ENCODE results near the gene NLRP2B.
"Not testable (repeated sequence)": the region's sequence is repeated elsewhere in the genome, so short reads cannot be mapped to it uniquely, and the experiment has no call there.

NLRP2B gene

DNA sequence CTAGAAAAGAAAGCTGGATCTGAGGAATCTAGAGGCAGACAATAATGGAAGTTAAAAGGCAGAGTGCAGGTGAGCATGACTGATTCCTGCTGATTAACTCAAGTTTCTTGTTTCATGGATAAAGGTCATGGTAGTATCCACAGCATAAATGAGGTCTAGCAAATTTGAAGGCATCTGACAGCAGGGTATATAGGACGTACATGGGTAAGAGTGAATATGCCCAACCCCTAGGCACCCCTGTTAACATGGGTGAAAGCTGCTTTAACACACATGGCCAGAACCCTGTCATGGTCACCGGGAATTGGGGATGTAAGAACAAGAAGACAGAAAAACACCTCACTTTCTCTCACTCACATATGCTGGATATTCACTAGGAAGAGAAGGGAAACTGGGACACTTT is 25.0 kb downstream of the NLRP2B start:
- Histone ChIP-seq H3K27me3 (peaks cover 11 to 88% (median 57%) of the 10 kb centered on the region in 11 experiments; a peak in 21 of 22 replicates), H3K4me2 (no peak overlapping the region), H3K9me3 (replicated peaks in 1 of 11) (peaks cover 23 to 35% (median 27%) of the 10 kb centered on the region in 11 experiments), H3K9ac (no peak overlapping the region), H3K4me3 (no peak overlapping the region), H4K20me1 (no peaks in the 10 kb centered on the region), H3K27ac (no peak overlapping the region), H3K4me1 (no peaks in the 10 kb centered on the region), H3K36me3 (no peaks in the 10 kb centered on the region)
- TF ChIP-seq Cebpa-rat (IDR thresholded peaks at IDR 0.05): no peak

- Histone ChIP-seq H3K36me3 (no peaks in the 10 kb centered on the region), H3K4me1 (peaks cover 0 to 9% (median 0%) of the 10 kb centered on the region in 10 experiments; a peak in 2 of 20 replicates), H3K9ac (no peak overlapping the region), H3K4me2 (no peak overlapping the region), H3K27me3 (peaks cover 6 to 82% (median 45%) of the 10 kb centered on the region in 11 experiments; a peak in 21 of 22 replicates), H4K20me1 (no peaks in the 10 kb centered on the region), H3K4me3 (no peak overlapping the region), H3K9me3 (replicated peaks in 1 of 11) (peaks cover 23 to 35% (median 27%) of the 10 kb centered on the region in 11 experiments), H3K27ac (no peak overlapping the region)
- no peak for TF ChIP-seq Cebpa-rat (IDR thresholded peaks at IDR 0.05)
Observed at GRCh38 chrX:57652705-57653104, 27.4 kb downstream of the NLRP2B start.

GRCh38 chrX:57651169-57651919 is 28.7 kb downstream of the NLRP2B start:
- H3K9me3 ChIP-seq (replicated peaks in 1 of 11): peaks cover 18 to 29% (median 24%) of the 10 kb centered on the region in 11 experiments
- no peak overlapping the region for H3K27ac ChIP-seq
- no peak for TF ChIP-seq Cebpa-rat (IDR thresholded peaks at IDR 0.05)
- peaks cover 6 to 79% (median 48%) of the 10 kb centered on the region in 11 experiments; a peak in 21 of 22 replicates for H3K27me3 ChIP-seq
- H4K20me1 ChIP-seq: no peaks in the 10 kb centered on the region
- H3K4me1 ChIP-seq: peaks cover 0 to 9% (median 0%) of the 10 kb centered on the region in 10 experiments; a peak in 2 of 20 replicates
- H3K36me3 ChIP-seq: no peaks in the 10 kb centered on the region
- no peak overlapping the region for H3K4me2 ChIP-seq
- H3K9ac ChIP-seq: no peak overlapping the region
- H3K4me3 ChIP-seq: no peak overlapping the region

DNA sequence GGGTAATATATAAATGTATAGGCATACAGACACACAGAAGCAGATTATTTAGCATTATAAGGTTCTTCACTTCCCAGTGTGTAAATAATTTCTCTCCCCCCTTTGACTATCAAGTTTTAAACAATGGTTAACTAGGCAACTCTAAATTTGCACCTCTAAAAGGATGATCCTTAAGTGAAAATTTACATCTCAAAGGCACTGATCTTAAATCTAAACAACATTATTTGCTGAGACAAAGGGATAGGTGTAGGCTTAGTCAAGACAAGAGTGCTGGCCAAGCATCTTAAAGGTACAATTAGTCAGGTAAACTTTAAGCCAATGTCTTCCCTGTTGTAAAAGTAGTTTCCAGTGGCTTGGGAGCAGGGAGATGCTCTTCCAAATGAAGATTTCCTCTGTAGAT is 33.0 kb downstream of the NLRP2B start:
- peaks cover 0 to 9% (median 0%) of the 10 kb centered on the region in 10 experiments; a peak in 2 of 20 replicates for H3K4me1 ChIP-seq
- TF ChIP-seq Cebpa-rat (IDR thresholded peaks at IDR 0.05): no peak
- H3K4me2 ChIP-seq: no peak overlapping the region
- no peaks in the 10 kb centered on the region for H3K36me3 ChIP-seq
- no peak overlapping the region for H3K4me3 ChIP-seq
- 0 out of 22 replicates have a peak, but pooled peaks cover 0 to 4% (median 0%) of the 10 kb centered on the region in 11 experiments for H3K9me3 ChIP-seq (replicated peaks in 1 of 11)
- H4K20me1 ChIP-seq: no peaks in the 10 kb centered on the region
- no peak overlapping the region for H3K9ac ChIP-seq
- H3K27ac ChIP-seq: no peak overlapping the region
- peaks cover 10 to 69% (median 40%) of the 10 kb centered on the region in 11 experiments; a peak in 21 of 22 replicates for H3K27me3 ChIP-seq

- H3K4me1 ChIP-seq: 0 out of 20 replicates have a peak, but pooled peaks cover 0 to 2% (median 0%) of the 10 kb centered on the region in 10 experiments
- no peaks in the 10 kb centered on the region for H4K20me1 ChIP-seq
- no peaks in the 10 kb centered on the region for H3K36me3 ChIP-seq
- no peak for TF ChIP-seq Cebpa-rat (IDR thresholded peaks at IDR 0.05)
- H3K4me3 ChIP-seq: no peak overlapping the region
- peaks cover 4 to 15% (median 10%) of the 10 kb centered on the region in 11 experiments; a peak in 11 of 22 replicates for H3K9me3 ChIP-seq (replicated peaks in 1 of 11)
- no peak overlapping the region for H3K4me2 ChIP-seq
- H3K9ac ChIP-seq: no peak overlapping the region
- peaks cover 10 to 72% (median 38%) of the 10 kb centered on the region in 11 experiments; a peak in 21 of 22 replicates for H3K27me3 ChIP-seq
- H3K27ac ChIP-seq: no peak overlapping the region
Observed at GRCh38 chrX:57643698-57644097, 36.4 kb downstream of the NLRP2B start.

- H3K9me3 ChIP-seq (replicated peaks in 1 of 11): peaks cover 4 to 15% (median 10%) of the 10 kb centered on the region in 11 experiments; a peak in 11 of 22 replicates
- no peak overlapping the region for H3K4me2 ChIP-seq
- peaks cover 10 to 68% (median 41%) of the 10 kb centered on the region in 11 experiments; a peak in 21 of 22 replicates for H3K27me3 ChIP-seq
- H3K27ac ChIP-seq: no peak overlapping the region
- no peak overlapping the region for H3K4me3 ChIP-seq
- no peak overlapping the region for H3K9ac ChIP-seq
- H3K36me3 ChIP-seq: no peaks in the 10 kb centered on the region
- no peak for TF ChIP-seq Cebpa-rat (IDR thresholded peaks at IDR 0.05)
- no peaks in the 10 kb centered on the region for H3K4me1 ChIP-seq
- no peaks in the 10 kb centered on the region for H4K20me1 ChIP-seq
Observed at GRCh38 chrX:57641338-57641737, 38.7 kb downstream of the NLRP2B start.

GRCh38 chrX:57640674-57641016 is 39.4 kb downstream of the NLRP2B start:
- peaks cover 10 to 71% (median 44%) of the 10 kb centered on the region in 11 experiments; a peak in 21 of 22 replicates for H3K27me3 ChIP-seq
- TF ChIP-seq Cebpa-rat (IDR thresholded peaks at IDR 0.05): no peak
- H3K36me3 ChIP-seq: no peaks in the 10 kb centered on the region
- H3K27ac ChIP-seq: no peak overlapping the region
- H3K4me1 ChIP-seq: no peaks in the 10 kb centered on the region
- no peak overlapping the region for H3K9ac ChIP-seq
- peaks cover 4 to 15% (median 10%) of the 10 kb centered on the region in 11 experiments; a peak in 11 of 22 replicates for H3K9me3 ChIP-seq (replicated peaks in 1 of 11)
- H3K4me2 ChIP-seq: no peak overlapping the region
- H4K20me1 ChIP-seq: no peaks in the 10 kb centered on the region
- H3K4me3 ChIP-seq: no peak overlapping the region

DNA sequence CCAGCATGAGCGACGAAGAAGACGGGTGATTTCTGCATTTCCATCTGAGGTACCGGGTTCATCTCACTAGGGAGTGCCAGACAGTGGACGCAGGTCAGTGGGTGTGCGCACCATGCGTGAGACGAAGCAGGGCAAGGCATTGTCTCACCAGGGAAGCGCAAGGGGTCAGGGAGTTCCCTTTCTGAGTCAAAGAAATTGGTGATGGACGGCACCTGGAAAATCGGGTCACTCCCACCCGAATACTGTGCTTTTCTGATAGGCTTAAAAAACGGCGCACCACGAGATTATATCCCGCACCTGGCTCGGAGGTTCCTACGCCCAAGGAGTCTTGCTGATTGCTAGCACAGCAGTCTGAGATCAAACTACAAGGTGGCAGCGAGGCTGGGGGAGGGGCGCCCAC is 50.6 kb downstream of the NLRP2B start:
- Histone ChIP-seq H3K9me3 (replicated peaks in 1 of 11) (peaks cover 14 to 36% (median 24%) of the 10 kb centered on the region in 11 experiments), H3K27me3 (peaks cover 0 to 27% (median 15%) of the 10 kb centered on the region in 11 experiments; a peak in 18 of 22 replicates)
- H3K4me1 ChIP-seq, H3K27ac ChIP-seq, H3K9ac ChIP-seq, H4K20me1 ChIP-seq, H3K4me2 ChIP-seq, H3K4me3 ChIP-seq, H3K36me3 ChIP-seq: not testable (repeated sequence)

Data from BLaER1 treated with 17β-estradiol and CSF1 and Interleukin-3, amounts not matched to agents 10 nM and 100 nM (cell line).